ENCODE results near the gene MFF.

The MFF gene

GRCh38 chr2:227398684-227399670, 73.9 kb downstream of the MFF start:
- Histone ChIP-seq H3K27ac (no peak overlapping the region), H3K4me3 (ENCODE audit: low read depth, low read length) (no peak overlapping the region), H3K27me3 (replicated peaks) (no peaks in the 10 kb centered on the region), H3K36me3 (replicated peaks) (no peaks in the 10 kb centered on the region)
- in situ Hi-C loops (cut with HindIII; ENCODE audit: low pct_ligation_motif_present, low sequenced_read_pairs) = no loop called here
- DNase-seq = no peak
- no peak for TF ChIP-seq CTCF (IDR thresholded peaks at IDR 0.05; ENCODE audit: low read depth, low read length, missing control alignments)

- no peak for DNase-seq
- in situ Hi-C loops (cut with HindIII; ENCODE audit: low pct_ligation_motif_present, low sequenced_read_pairs) = no loop called here
- H3K4me3 ChIP-seq (ENCODE audit: low read depth, low read length) = no peak overlapping the region
- TF ChIP-seq CTCF (IDR thresholded peaks at IDR 0.05; ENCODE audit: low read depth, low read length, missing control alignments) = no peak
- no peaks in the 10 kb centered on the region for H3K27me3 ChIP-seq (replicated peaks)
- no peaks in the 10 kb centered on the region for H3K36me3 ChIP-seq (replicated peaks)
- no peak overlapping the region for H3K27ac ChIP-seq
Observed at GRCh38 chr2:227401550-227401949, 76.5 kb downstream of the MFF start.

- no peak for DNase-seq
- Histone ChIP-seq H3K4me3 (ENCODE audit: low read depth, low read length) (no peak overlapping the region), H3K27me3 (replicated peaks) (no peaks in the 10 kb centered on the region), H3K36me3 (replicated peaks) (no peaks in the 10 kb centered on the region), H3K27ac (no peak overlapping the region)
- in situ Hi-C loops (cut with HindIII; ENCODE audit: low pct_ligation_motif_present, low sequenced_read_pairs) = no loop called here
- TF ChIP-seq CTCF (IDR thresholded peaks at IDR 0.05; ENCODE audit: low read depth, low read length, missing control alignments) = no peak
Observed at GRCh38 chr2:227402321-227402720, 77.3 kb downstream of the MFF start.

GRCh38 chr2:227402959-227403358, 77.9 kb downstream of the MFF start:
- H3K4me3 ChIP-seq (ENCODE audit: low read depth, low read length) = no peak overlapping the region
- in situ Hi-C loops (cut with HindIII; ENCODE audit: low pct_ligation_motif_present, low sequenced_read_pairs) = no loop called here
- DNase-seq = no peak
- H3K27me3 ChIP-seq (replicated peaks) = no peaks in the 10 kb centered on the region
- H3K27ac ChIP-seq = no peak overlapping the region
- TF ChIP-seq CTCF (IDR thresholded peaks at IDR 0.05; ENCODE audit: low read depth, low read length, missing control alignments) = no peak
- H3K36me3 ChIP-seq (replicated peaks) = no peaks in the 10 kb centered on the region

- Histone ChIP-seq H3K27ac (no peak overlapping the region), H3K4me3 (ENCODE audit: low read depth, low read length) (no peak overlapping the region), H3K36me3 (replicated peaks) (no peaks in the 10 kb centered on the region), H3K27me3 (replicated peaks) (no peaks in the 10 kb centered on the region)
- in situ Hi-C loops (cut with HindIII; ENCODE audit: low pct_ligation_motif_present, low sequenced_read_pairs) = no loop called here
- DNase-seq = no peak
- no peak for TF ChIP-seq CTCF (IDR thresholded peaks at IDR 0.05; ENCODE audit: low read depth, low read length, missing control alignments)
Observed at GRCh38 chr2:227404585-227405271, 79.7 kb downstream of the MFF start.

All from brain microvascular endothelial cell (primary cell).